ENCODE results near the gene IL9.

Gene IL9

DNA sequence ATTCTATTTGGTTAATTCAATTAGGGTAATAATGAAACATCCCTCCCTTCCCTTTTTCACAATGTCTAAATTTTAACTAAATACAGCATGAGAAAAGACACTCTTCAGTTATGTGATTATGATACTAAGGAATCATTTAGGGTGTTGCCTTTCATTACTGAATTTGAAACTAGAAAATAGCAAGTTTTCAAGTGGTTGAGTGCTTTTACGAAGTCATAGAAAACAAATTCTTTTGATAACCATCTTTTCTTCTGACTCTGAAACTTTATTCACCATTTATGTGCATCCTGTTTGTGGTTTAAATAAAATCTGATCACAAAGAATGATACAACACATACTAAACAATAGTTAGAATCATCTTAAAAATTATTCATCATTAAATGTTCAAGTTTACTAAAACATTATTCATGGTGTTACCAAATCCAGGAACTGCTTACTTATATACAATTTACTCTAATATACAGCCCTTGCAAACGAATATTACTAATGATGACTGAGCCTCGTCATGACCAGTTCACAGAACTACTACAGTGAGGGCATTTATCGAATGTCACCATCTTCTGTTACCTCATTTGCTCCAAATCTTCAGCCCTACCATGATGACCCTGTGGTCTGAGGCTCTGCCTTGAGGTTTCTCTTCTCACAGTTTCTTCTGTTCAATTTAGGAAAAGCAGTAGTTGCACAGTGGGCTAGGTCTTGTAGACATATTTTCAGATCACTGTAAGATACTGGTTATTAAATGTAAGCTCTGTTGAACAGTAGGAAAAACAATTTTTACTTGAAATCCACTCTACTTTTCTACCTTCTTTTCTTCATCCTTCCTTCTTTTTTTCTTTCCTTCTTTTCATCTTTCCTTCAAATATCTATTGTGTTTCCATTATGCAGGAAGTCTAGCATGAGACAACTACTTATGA is 18.3 kb upstream of the IL9 start:
- no peak overlapping the region for H3K27ac ChIP-seq
- no peak for TF ChIP-seq ZFX (IDR thresholded peaks at IDR 0.05)
- TF ChIP-seq, protein P1, sequence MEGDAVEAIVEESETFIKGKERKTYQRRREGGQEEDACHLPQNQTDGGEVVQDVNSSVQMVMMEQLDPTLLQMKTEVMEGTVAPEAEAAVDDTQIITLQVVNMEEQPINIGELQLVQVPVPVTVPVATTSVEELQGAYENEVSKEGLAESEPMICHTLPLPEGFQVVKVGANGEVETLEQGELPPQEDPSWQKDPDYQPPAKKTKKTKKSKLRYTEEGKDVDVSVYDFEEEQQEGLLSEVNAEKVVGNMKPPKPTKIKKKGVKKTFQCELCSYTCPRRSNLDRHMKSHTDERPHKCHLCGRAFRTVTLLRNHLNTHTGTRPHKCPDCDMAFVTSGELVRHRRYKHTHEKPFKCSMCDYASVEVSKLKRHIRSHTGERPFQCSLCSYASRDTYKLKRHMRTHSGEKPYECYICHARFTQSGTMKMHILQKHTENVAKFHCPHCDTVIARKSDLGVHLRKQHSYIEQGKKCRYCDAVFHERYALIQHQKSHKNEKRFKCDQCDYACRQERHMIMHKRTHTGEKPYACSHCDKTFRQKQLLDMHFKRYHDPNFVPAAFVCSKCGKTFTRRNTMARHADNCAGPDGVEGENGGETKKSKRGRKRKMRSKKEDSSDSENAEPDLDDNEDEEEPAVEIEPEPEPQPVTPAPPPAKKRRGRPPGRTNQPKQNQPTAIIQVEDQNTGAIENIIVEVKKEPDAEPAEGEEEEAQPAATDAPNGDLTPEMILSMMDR (conservative IDR thresholded peaks at IDR 0.05), result no peak

DNA sequence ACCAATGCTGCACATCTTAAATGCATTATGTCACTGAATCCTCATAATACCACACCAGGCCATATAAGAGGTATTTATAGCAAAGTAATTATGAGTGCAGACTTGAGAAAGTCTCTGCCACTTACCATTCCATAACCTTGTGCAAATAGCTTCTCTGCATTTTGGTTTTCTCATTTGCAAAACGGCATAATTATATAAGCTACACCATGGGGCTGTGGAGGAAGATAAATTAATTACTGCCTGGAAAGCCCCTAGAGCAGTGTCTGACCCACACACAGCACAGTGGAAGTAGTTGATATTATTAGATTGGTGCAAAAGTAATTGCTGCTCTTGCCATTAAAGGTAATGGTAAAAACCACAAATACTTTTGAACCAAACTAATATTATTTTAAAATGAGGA is 9.5 kb upstream of the IL9 start:
- no peak for TF ChIP-seq ZFX (IDR thresholded peaks at IDR 0.05)
- TF ChIP-seq, protein P1 (conservative IDR thresholded peaks at IDR 0.05), result no peak

DNA sequence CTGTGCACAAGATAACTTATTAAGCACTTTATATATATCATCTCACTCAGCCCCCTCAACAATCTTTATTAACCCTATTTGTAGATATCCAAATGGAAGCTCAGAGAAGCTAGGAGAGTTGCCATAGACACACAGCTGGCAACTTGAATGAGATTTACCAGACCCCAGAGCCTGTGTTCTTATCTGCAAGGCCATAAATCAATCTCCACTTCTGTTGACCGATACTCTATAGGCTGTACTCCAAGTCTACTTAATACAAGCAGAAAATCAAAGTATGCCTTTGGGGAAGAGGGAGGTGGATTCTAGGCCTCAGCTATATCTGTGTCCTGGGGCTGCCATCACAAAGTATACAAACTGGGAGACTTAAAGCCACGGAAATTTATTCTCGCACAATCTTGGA is 6.0 kb upstream of the IL9 start:
- no peak overlapping the region for H3K27ac ChIP-seq

More for the DNA sequence above, 9.5 kb upstream of the IL9 start:
- H3K27ac ChIP-seq, result no peak overlapping the region

DNA sequence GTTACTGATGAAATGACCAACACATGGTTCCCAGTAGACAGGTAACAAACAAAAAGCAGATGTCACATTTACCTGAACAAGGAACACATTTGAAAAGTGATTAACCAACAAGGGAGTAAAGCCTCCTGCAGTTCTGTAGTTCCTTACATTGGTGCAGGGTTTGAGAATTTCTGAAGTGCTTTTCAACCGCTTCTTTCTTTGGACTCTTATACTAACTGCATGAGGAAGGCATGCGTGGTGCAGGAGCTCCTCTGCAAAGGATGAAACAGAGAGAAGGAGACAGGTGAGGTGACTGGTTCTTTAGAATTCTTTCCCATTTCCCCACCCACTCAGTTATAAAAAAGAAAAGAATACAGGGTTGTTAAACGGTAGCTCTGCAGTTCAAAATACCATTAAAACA is 4.6 kb upstream of the IL9 start:
- no peak overlapping the region for H3K27ac ChIP-seq
- TF ChIP-seq ZFX (IDR thresholded peaks at IDR 0.05), result no peak
- TF ChIP-seq, protein P1 (conservative IDR thresholded peaks at IDR 0.05), result no peak

More for the DNA sequence above, 6.0 kb upstream of the IL9 start:
- no peak for TF ChIP-seq ZFX (IDR thresholded peaks at IDR 0.05)
- TF ChIP-seq, protein P1 (conservative IDR thresholded peaks at IDR 0.05), result no peak

DNA sequence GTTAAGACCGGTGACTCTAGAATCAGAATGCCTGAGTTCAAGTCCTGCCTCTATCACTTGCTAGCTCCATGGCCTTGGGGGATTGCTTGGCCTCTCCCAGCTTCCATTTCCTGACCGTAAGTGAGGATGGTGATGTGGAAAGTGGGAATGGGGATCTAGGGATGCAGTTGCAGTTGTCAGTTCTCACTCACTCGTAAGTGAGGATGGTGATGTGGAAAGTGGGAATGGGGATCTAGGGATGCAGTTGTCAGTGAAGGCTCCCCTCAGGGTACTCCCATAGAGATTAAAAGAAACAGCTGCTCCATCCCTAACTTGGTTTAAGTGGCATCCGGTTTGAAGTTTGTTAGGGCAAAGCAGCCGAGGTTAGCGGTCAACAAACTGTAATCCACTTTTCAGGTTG is 3.0 kb upstream of the IL9 start:
- no peak overlapping the region for H3K27ac ChIP-seq
- TF ChIP-seq, protein P1 (conservative IDR thresholded peaks at IDR 0.05), result no peak
- no peak for TF ChIP-seq ZFX (IDR thresholded peaks at IDR 0.05)

DNA sequence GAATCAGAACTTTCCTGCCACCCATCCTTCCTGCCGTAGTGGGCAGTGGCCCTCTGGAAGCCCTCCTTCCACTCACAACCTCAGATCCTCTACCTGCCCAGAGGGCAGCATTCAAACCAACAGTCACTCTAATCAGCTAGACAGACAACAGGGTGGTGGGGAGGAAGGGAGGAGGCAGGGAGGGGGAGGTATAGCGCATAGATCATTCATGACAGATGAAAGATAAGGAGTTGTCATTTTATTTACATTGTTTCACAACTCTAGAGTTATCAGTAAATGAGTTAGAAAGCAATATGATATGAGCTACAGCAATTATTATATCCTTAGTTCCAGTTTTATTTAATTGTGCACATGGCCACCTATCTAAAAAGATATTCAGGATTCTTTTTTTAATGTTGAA is 852 bp downstream of the IL9 start:
- TF ChIP-seq ZFX (IDR thresholded peaks at IDR 0.05), result no peak
- TF ChIP-seq, protein P1 (conservative IDR thresholded peaks at IDR 0.05), result no peak

DNA sequence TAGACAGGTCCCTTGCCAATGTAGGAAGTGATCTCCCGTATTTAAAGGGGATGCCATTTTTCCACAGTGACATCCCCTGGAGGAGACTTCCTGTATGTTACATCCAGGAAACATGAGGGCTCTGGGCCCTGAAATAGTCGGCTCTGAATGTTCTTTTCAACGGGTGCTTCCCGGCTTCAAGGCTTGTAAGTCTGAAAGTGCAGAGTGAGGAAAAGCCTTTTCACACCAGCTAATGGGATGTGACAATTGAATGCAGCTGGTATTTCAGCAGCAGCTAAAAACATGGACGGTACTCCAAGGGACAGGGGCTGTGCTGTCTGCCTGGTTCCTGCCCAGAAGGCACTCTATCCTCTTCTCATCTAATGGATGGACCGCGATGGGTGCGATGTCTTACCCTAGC is 1.4 kb downstream of the IL9 start:
- no peak overlapping the region for H3K27ac ChIP-seq
- no peak for TF ChIP-seq ZFX (IDR thresholded peaks at IDR 0.05)
- TF ChIP-seq, protein P1 (conservative IDR thresholded peaks at IDR 0.05), result no peak

More for the DNA sequence above, 852 bp downstream of the IL9 start:
- H3K27ac ChIP-seq, result no peak overlapping the region

Measured in C4-2B (cell line).